SK-N-SH treated with all-trans-retinoic acid at 6 μM for 48 hours (cell line): ENCODE measurements around the gene ZNF423.

Source experiments
- SNAI2 ChIP-seq: fragments of 250-450 bp; sonication (Bioruptor Pico); IDR thresholded peaks from 2 replicates; pipeline ENCODE4 v1.5.0; 2020; ENCODE audit warnings: mild to moderate bottlenecking, moderate library complexity
- TF ChIP-seq, protein P1 (sequence below): fragments of 250-450 bp; sonication (Bioruptor Pico); IDR thresholded peaks from 2 replicates; pipeline ENCODE4 v1.8.0; 2021; ENCODE audit warnings: low read depth, mild to moderate bottlenecking, moderate library complexity, borderline replicate concordance

DNA sequence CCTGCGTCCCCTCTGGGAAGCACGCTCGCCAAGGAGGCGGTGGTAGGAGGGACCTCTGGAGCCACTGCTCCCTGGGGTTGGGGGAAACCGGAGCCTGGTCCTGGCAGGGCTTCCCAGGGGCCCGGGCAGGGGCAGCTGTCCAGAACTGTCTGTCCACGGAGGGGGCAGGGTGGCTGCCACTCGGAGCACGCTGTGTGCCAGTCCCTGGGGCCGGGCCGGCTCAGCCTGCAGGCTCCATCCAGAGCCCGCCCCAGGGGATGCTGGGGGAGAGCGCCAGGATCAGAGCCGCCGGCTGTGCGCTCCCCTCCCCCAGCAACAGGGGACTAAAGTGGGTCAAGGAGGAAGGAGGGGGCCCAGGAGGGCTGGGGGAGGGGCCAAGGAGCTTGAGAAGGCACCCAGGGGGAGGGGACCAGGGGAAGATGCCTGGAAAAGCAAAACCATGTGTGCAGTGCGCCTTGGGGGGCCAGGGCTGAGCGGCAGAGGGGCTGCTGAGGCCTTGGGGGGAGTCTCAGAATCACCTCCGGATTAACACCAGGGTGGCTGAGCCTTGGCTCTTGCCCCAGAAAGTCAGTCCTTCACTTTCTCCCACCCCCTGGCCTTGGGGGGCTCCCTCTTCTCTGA lies 21.3 kb downstream of the ZNF423 start:
- TF ChIP-seq, protein P1, sequence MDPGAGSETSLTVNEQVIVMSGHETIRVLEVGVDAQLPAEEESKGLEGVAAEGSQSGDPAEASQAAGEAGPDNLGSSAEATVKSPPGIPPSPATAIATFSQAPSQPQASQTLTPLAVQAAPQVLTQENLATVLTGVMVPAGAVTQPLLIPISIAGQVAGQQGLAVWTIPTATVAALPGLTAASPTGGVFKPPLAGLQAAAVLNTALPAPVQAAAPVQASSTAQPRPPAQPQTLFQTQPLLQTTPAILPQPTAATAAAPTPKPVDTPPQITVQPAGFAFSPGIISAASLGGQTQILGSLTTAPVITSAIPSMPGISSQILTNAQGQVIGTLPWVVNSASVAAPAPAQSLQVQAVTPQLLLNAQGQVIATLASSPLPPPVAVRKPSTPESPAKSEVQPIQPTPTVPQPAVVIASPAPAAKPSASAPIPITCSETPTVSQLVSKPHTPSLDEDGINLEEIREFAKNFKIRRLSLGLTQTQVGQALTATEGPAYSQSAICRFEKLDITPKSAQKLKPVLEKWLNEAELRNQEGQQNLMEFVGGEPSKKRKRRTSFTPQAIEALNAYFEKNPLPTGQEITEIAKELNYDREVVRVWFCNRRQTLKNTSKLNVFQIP (CRISPR knock-in tag), result no peak
- no peak for TF ChIP-seq SNAI2 (CRISPR knock-in tag)
